Activated naive CD8-positive, alpha-beta T cell treated with anti-CD3 and anti-CD28 coated beads, Interleukin-2, amount 50 U/mL, for 16 hours (primary cell): ENCODE results near the gene GPR137B.
"Not testable (repeated sequence)": the region's sequence is repeated elsewhere in the genome, so short reads cannot be mapped to it uniquely, and the experiment has no call there.

Experiments used
- DNase-seq: peaks from one replicate; pipeline ENCODE4 v3.0.0-alpha.2; 2020; ENCODE audit warnings: low read depth, low spot score

GPR137B gene

GRCh38 chr1:236144033-236144432, 1.7 kb downstream of the GPR137B start:
- DNase-seq, result no peak

GRCh38 chr1:236144446-236145150, 2.3 kb downstream of the GPR137B start:
- DNase-seq, result no peak

GRCh38 chr1:236147068-236147467, 4.7 kb downstream of the GPR137B start:
- no peak for DNase-seq

GRCh38 chr1:236147521-236148469, 5.5 kb downstream of the GPR137B start:
- no peak for DNase-seq

- no peak for DNase-seq
Measured at GRCh38 chr1:236148470-236148845, 6.1 kb downstream of the GPR137B start.

GRCh38 chr1:236149003-236149595, 6.8 kb downstream of the GPR137B start:
- no peak for DNase-seq

- DNase-seq, result no peak
Measured at GRCh38 chr1:236149696-236150228, 7.4 kb downstream of the GPR137B start.

- no peak for DNase-seq
Measured at GRCh38 chr1:236150311-236150955, 8.1 kb downstream of the GPR137B start.

- no peak for DNase-seq
Measured at GRCh38 chr1:236150986-236151385, 8.6 kb downstream of the GPR137B start.

GRCh38 chr1:236151739-236152424, 9.5 kb downstream of the GPR137B start:
- DNase-seq, result no peak

- DNase-seq, result no peak
Measured at GRCh38 chr1:236154126-236154525, 11.8 kb downstream of the GPR137B start.

- DNase-seq, result no peak
Measured at GRCh38 chr1:236154671-236155398, 12.5 kb downstream of the GPR137B start.

- no peak for DNase-seq
Measured at GRCh38 chr1:236155399-236155767, 13.0 kb downstream of the GPR137B start.

- DNase-seq, result no peak
Measured at GRCh38 chr1:236155841-236156503, 13.6 kb downstream of the GPR137B start.

- DNase-seq, result no peak
Measured at GRCh38 chr1:236156512-236157208, 14.3 kb downstream of the GPR137B start.

GRCh38 chr1:236158072-236158471, 15.7 kb downstream of the GPR137B start:
- not testable (repeated sequence) for DNase-seq

- no peak for DNase-seq
Measured at GRCh38 chr1:236158719-236159118, 16.4 kb downstream of the GPR137B start.

GRCh38 chr1:236159704-236160539, 17.6 kb downstream of the GPR137B start:
- DNase-seq, result no peak
